CD4-positive, alpha-beta T cell treated with Interleukin-15 for 1 hour (primary cell): ENCODE results near the gene HOXD9.

ENCODE experiments used
- DNase-seq: peaks from one replicate; pipeline ENCODE4 v3.0.0-alpha.2; 2020

Gene HOXD9

GRCh38 chr2:176099159-176099727 is 23.3 kb upstream of the HOXD9 start:
- no peak for DNase-seq

- no peak for DNase-seq
Observed at GRCh38 chr2:176099728-176100546, 22.6 kb upstream of the HOXD9 start, which contains the start of gene HOXD12. HOXD12 (plus strand) TSS chr2:176099795; CDS start chr2:176099802, 7 bp downstream.

- no peak for DNase-seq
Observed at GRCh38 chr2:176100547-176101140, 21.9 kb upstream of the HOXD9 start.

GRCh38 chr2:176101216-176101830 is 21.2 kb upstream of the HOXD9 start:
- no peak for DNase-seq

GRCh38 chr2:176101842-176102241 is 20.7 kb upstream of the HOXD9 start:
- DNase-seq = no peak

GRCh38 chr2:176102309-176102866 is 20.1 kb upstream of the HOXD9 start:
- no peak for DNase-seq

GRCh38 chr2:176103194-176103593 is 19.3 kb upstream of the HOXD9 start:
- no peak for DNase-seq

- DNase-seq = no peak
Observed at GRCh38 chr2:176103742-176104315, 18.7 kb upstream of the HOXD9 start.

GRCh38 chr2:176104316-176105077 is 18.0 kb upstream of the HOXD9 start:
- no peak for DNase-seq

GRCh38 chr2:176105078-176105729 is 17.3 kb upstream of the HOXD9 start:
- DNase-seq = no peak

- DNase-seq = no peak
Observed at GRCh38 chr2:176105730-176106580, 16.6 kb upstream of the HOXD9 start.

- DNase-seq = no peak
Observed at GRCh38 chr2:176106581-176107539, 15.7 kb upstream of the HOXD9 start, which contains the start of gene HOXD11. HOXD11 (plus strand) TSS chr2:176107280; CDS start chr2:176107356, 76 bp downstream.

GRCh38 chr2:176107731-176108181 is 14.8 kb upstream of the HOXD9 start:
- no peak for DNase-seq

GRCh38 chr2:176109192-176109901 is 13.2 kb upstream of the HOXD9 start:
- no peak for DNase-seq

- no peak for DNase-seq
Observed at GRCh38 chr2:176109946-176110345, 12.6 kb upstream of the HOXD9 start.

- DNase-seq = no peak
Observed at GRCh38 chr2:176110415-176111308, 11.9 kb upstream of the HOXD9 start.

- DNase-seq = no peak
Observed at GRCh38 chr2:176111309-176111663, 11.2 kb upstream of the HOXD9 start.
